Measurements from ENCODE around the gene ACTG1.

Gene ACTG1

GRCh38 chr17:81512562-81513371, at the start of gene ACTG1:
ACTG1 (minus strand) TSS chr17:81512799; CDS start chr17:81512354, 445 bp downstream.
- peak within 1 kb of the TSS; percentile 95 for H3K27ac Mint-ChIP-seq
- H3K27me3 Mint-ChIP-seq = no peaks in the 10 kb centered on the region
- H3K36me3 Mint-ChIP-seq = peaks cover 27% of the 10 kb centered on the region
- H3K4me1 Mint-ChIP-seq (ENCODE audit: low read depth) = peaks cover 33% of the 10 kb centered on the region
- H3K9me3 Mint-ChIP-seq (ENCODE audit: low read depth) = no peaks in the 10 kb centered on the region
- peak within 1 kb of the TSS; percentile 96 for H3K4me3 Mint-ChIP-seq

- Mint-ChIP-seq H3K27ac (no peak overlapping the region), H3K9me3 (ENCODE audit: low read depth) (no peaks in the 10 kb centered on the region), H3K4me3 (no peak overlapping the region), H3K27me3 (no peaks in the 10 kb centered on the region), H3K4me1 (ENCODE audit: low read depth) (peaks cover 2% of the 10 kb centered on the region), H3K36me3 (peaks cover 10% of the 10 kb centered on the region)
Observed at GRCh38 chr17:81561494-81561885, 48.9 kb upstream of the ACTG1 start.

DNA sequence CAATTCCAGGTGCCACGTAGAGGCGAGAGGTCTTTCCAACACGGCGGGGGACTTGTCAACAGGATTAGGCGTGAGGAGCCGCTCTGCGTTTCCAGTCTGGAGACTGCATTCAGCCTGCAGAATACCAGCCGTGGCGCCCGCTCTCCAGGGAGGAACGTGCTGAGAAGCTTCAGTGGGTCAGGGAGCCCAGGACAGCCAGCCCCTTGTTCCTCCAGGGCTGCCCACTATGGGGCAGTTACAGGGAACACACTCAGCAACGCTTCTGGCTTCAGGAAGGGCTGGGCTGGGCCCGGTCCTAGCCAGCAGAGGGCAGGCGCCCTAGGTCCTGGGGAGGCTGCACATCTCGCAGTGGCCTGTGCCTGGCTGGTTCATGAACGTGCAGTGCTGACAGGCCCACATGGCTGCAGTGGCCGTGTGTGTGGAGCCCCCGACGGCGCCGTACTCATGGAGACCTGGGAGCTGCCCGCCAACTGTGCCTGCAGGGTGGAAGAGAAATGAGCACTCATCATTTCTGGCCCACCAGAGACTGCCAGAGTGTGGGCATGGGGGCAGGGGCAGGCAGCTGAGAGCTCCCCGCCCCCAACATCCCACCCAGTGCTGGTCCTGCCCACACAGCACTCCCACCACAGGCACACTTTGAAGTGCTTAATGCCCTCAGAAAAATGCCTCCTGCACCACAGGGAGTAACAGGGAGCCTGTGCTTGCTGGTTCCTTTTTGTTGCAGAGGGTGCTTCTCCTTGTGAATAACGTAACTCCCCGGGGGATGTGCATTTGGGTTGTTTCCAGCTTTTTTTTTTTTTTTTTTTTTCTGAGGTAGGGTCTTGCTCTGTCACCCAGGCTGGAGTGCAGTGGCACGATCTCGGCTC, 46.6 kb upstream of the ACTG1 start:
- Mint-ChIP-seq H3K9me3 (ENCODE audit: low read depth) (no peaks in the 10 kb centered on the region), H3K27ac (no peak overlapping the region), H3K4me3 (no peak overlapping the region), H3K27me3 (no peaks in the 10 kb centered on the region), H3K36me3 (peaks cover 4% of the 10 kb centered on the region), H3K4me1 (ENCODE audit: low read depth) (peaks cover 6% of the 10 kb centered on the region)

GRCh38 chr17:81558115-81558468, 45.5 kb upstream of the ACTG1 start:
- Mint-ChIP-seq H3K4me1 (ENCODE audit: low read depth) (peaks cover 15% of the 10 kb centered on the region), H3K9me3 (ENCODE audit: low read depth) (no peaks in the 10 kb centered on the region), H3K36me3 (peaks cover 4% of the 10 kb centered on the region), H3K27me3 (no peaks in the 10 kb centered on the region), H3K4me3 (no peak overlapping the region), H3K27ac (no peak overlapping the region)

- Mint-ChIP-seq H3K9me3 (ENCODE audit: low read depth) (no peaks in the 10 kb centered on the region), H3K4me1 (ENCODE audit: low read depth) (peaks cover 15% of the 10 kb centered on the region), H3K27me3 (no peaks in the 10 kb centered on the region), H3K4me3 (no peak overlapping the region), H3K27ac (no peak overlapping the region), H3K36me3 (peaks cover 4% of the 10 kb centered on the region)
Observed at GRCh38 chr17:81557276-81558114, 44.9 kb upstream of the ACTG1 start.

DNA sequence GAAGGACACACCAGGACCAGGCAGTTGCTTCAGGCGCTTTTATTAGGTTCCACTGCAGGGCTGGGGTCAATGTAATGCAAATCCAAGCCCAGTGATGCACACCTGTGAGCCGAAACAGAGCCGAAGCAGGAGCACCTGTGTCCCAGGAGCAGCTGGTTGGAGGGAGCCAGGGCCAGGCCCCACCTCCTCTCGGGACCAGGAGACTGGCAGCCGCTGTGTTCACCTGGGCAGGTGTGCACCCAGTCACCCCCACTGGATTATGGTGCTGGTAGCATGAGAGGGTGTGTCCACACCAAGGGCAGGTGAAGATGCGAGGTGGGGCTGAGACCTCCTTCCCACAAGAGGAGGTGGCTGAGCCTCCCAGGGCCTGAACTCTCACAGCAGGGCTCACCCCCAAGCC, 44.3 kb upstream of the ACTG1 start:
- no peak overlapping the region for H3K27ac Mint-ChIP-seq
- H3K4me3 Mint-ChIP-seq = no peak overlapping the region
- no peaks in the 10 kb centered on the region for H3K27me3 Mint-ChIP-seq
- H3K9me3 Mint-ChIP-seq (ENCODE audit: low read depth) = no peaks in the 10 kb centered on the region
- H3K36me3 Mint-ChIP-seq = peaks cover 4% of the 10 kb centered on the region
- peaks cover 15% of the 10 kb centered on the region for H3K4me1 Mint-ChIP-seq (ENCODE audit: low read depth)

GRCh38 chr17:81556175-81556691, 43.6 kb upstream of the ACTG1 start:
- H3K36me3 Mint-ChIP-seq = peaks cover 3% of the 10 kb centered on the region
- H3K4me3 Mint-ChIP-seq = no peak overlapping the region
- no peak overlapping the region for H3K27ac Mint-ChIP-seq
- H3K4me1 Mint-ChIP-seq (ENCODE audit: low read depth) = peaks cover 18% of the 10 kb centered on the region
- no peaks in the 10 kb centered on the region for H3K9me3 Mint-ChIP-seq (ENCODE audit: low read depth)
- no peaks in the 10 kb centered on the region for H3K27me3 Mint-ChIP-seq

- Mint-ChIP-seq H3K4me1 (ENCODE audit: low read depth) (peaks cover 26% of the 10 kb centered on the region), H3K27me3 (no peaks in the 10 kb centered on the region), H3K27ac (peak overlapping the region; percentile 89), H3K9me3 (ENCODE audit: low read depth) (no peaks in the 10 kb centered on the region), H3K36me3 (no peaks in the 10 kb centered on the region), H3K4me3 (peak overlapping the region; percentile 89)
Observed at GRCh38 chr17:81553616-81554181, 41.1 kb upstream of the ACTG1 start.

DNA sequence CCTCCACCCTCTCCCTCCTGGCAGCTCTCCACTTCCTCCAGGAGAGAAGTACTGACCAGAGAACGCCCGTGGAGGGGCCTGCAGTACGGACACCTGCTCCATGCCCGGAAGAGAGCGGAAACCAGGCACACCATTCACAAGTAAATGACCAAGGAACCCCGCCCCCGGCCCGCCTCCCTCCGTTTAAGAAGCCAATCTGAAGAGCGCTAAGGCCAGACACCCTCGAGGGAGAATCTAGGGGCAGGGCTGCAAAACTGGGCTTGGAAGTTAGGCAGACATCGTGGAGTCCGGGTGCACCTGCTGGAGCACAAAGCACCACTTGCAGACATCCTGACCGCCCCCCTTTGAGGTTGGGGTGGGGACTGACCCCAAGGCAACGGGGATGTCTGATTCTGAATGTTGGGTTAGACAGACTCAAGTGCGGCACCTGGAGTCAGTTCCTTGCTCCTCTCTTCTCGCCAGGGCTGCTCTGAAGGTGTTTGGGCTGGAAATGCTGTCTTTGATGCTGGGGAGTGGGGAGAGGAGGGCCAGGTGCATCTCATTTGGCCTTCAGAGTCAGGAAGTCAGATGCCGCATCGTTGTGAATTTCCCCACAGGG, 40.5 kb upstream of the ACTG1 start:
- H3K9me3 Mint-ChIP-seq (ENCODE audit: low read depth) = no peaks in the 10 kb centered on the region
- no peaks in the 10 kb centered on the region for H3K27me3 Mint-ChIP-seq
- peak overlapping the region; percentile 89 for H3K27ac Mint-ChIP-seq
- no peaks in the 10 kb centered on the region for H3K36me3 Mint-ChIP-seq
- peak overlapping the region; percentile 89 for H3K4me3 Mint-ChIP-seq
- peaks cover 26% of the 10 kb centered on the region for H3K4me1 Mint-ChIP-seq (ENCODE audit: low read depth)

GRCh38 chr17:81552244-81553017, 39.8 kb upstream of the ACTG1 start, which contains the start of gene FAAP100:
FAAP100 (minus strand) TSS chr17:81552353; CDS start chr17:81552330, 23 bp downstream.
- H3K4me3 Mint-ChIP-seq = peak within 1 kb of the TSS; percentile 90
- H3K36me3 Mint-ChIP-seq = no peaks in the 10 kb centered on the region
- no peaks in the 10 kb centered on the region for H3K9me3 Mint-ChIP-seq (ENCODE audit: low read depth)
- H3K27ac Mint-ChIP-seq = peak within 1 kb of the TSS; percentile 89
- peaks cover 26% of the 10 kb centered on the region for H3K4me1 Mint-ChIP-seq (ENCODE audit: low read depth)
- H3K27me3 Mint-ChIP-seq = no peaks in the 10 kb centered on the region

- Mint-ChIP-seq H3K4me3 (peak overlapping the region; percentile 90), H3K9me3 (ENCODE audit: low read depth) (no peaks in the 10 kb centered on the region), H3K4me1 (ENCODE audit: low read depth) (peaks cover 26% of the 10 kb centered on the region), H3K27me3 (no peaks in the 10 kb centered on the region), H3K36me3 (no peaks in the 10 kb centered on the region), H3K27ac (no peak overlapping the region)
Observed at GRCh38 chr17:81551458-81552243, 39.1 kb upstream of the ACTG1 start.

DNA sequence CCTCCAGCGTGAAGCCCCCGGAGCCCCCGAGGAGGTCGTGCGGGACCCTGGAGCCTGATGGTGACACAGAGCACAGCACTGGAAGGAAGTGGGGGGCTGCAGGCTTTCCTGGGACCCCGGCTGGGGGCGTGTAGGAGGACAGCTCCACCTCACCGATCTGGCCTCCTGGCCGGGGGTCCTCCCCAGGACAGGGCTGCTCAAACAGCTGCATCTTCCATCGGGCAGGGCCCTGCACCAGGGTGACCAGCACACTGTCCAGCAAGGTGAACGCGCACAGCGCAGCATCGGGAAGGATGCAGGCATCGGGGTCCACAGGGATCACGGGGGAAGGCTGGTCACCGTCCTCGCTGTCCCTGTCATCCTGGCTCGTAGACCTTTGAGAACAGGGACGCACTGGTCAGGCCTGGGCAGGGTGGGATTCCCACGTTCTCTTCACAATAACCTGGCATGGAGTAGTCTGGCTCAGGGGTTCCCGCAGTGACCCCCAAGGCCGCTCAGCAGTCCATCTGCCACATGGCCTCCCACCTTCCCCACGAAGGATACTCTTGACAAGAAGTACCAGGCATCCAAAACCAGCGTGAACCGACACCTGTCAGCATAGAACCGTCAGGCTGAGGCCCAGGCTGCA, 38.3 kb upstream of the ACTG1 start:
- H3K27ac Mint-ChIP-seq = no peak overlapping the region
- H3K4me3 Mint-ChIP-seq = peak overlapping the region; percentile 90
- peaks cover 26% of the 10 kb centered on the region for H3K4me1 Mint-ChIP-seq (ENCODE audit: low read depth)
- no peaks in the 10 kb centered on the region for H3K9me3 Mint-ChIP-seq (ENCODE audit: low read depth)
- H3K27me3 Mint-ChIP-seq = no peaks in the 10 kb centered on the region
- no peaks in the 10 kb centered on the region for H3K36me3 Mint-ChIP-seq

Data from activated naive CD8-positive, alpha-beta T cell (primary cell).